HG02884 (cell line): ENCODE measurements around the gene MED12L.

ENCODE experiments used
- ATAC-seq: cut with Tn5 transposase; IDR thresholded peaks from one replicate; pipeline ENCODE4 v1.9.1; 2021; ENCODE audit warnings: mild to moderate bottlenecking, moderate library complexity; ENCODE audit not compliant: unreplicated experiment

Gene MED12L

GRCh38 chr3:151314137-151314536 lies 228.7 kb downstream of the MED12L start:
- no peak for ATAC-seq

DNA sequence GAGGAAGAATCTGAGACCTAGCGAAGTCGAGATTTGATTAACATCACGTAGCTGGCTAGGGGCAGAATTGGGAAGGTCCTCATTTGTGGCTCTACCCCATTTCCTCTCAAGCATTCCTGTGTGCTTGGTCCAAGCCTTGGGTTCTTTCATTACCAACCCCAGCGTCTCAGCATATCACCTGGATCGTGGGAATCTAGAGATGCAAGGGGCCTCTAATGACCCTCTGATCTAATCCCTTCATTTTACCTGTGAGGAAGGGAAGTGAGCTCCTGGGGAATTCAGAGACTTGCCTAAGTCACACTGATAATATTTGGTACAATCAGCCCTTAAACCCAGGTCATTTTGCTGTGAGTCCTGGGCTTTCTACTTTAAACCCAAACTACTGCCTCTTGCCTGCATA lies 229.1 kb downstream of the MED12L start:
- no peak for ATAC-seq

DNA sequence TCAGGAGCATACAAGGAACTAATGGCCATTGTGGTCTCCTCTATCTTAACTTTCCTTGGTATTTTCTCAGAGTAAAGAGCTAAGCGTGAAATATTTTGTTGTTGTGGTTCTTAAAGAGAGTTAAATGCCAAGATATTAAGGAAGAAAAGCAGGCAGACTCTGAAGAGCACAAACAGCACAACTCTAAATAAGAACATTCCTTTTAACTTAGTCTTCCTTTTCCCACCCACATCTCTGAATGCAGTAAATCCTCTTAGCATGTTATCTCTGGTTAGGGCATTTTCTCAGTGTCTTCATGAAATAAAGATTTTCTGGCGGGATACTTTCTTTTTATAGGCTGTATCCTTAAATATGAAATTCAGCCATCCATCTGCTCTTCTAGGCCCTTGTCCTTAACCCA lies 229.7 kb downstream of the MED12L start:
- no peak for ATAC-seq

DNA sequence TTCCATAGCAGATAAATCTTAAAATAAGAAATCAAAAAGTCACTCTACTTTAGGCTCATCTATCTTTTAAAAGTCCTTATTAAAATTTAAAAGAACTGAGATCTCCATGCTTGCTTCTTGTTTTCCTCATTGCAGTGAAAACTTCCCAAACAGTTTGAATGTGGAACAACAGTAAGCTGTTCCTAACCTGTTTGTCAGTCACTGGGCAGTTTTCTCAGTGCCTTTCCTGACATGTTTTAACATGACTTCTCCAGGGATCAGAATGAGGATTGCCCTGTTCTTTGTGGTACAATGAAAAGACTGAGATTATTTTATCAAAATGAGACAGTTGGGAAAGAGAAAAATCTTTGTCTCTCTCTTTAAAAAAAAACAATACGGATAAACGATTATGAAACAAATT lies 230.4 kb downstream of the MED12L start:
- no peak for ATAC-seq

- no peak for ATAC-seq
Observed at GRCh38 chr3:151316267-151316991, 231.0 kb downstream of the MED12L start, which contains the start of gene GPR87. Gene GPR87 (minus strand): TSS chr3:151316820. CDS start chr3:151300100, 16,720 bp downstream.

- ATAC-seq = no peak
Observed at GRCh38 chr3:151318313-151318712, 232.8 kb downstream of the MED12L start.

GRCh38 chr3:151318991-151319390 lies 233.5 kb downstream of the MED12L start:
- ATAC-seq = no peak

- ATAC-seq = no peak
Observed at GRCh38 chr3:151319628-151320027, 234.2 kb downstream of the MED12L start.

DNA sequence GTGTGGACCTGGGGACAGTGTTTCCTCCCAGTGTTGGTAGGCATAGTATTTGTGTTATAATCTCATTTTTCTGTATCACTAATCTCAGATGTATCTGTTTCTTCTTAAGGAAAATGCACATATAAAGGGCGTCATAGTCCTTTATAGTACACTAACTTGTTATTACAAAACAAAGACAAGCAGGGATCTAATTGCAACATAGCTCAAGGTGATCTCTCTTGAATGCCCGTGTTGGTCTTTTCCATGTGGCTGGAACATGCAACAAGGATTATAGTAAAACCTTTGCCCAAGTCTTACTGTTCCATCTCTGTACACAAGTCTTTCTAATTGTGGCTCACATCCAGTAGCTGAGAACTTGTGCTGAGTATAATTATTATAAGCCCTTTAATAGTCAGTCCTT lies 234.7 kb downstream of the MED12L start:
- no peak for ATAC-seq

GRCh38 chr3:151321526-151321925 lies 236.1 kb downstream of the MED12L start:
- no peak for ATAC-seq

- ATAC-seq = no peak
Observed at GRCh38 chr3:151322511-151322910, 237.0 kb downstream of the MED12L start.

- no peak for ATAC-seq
Observed at GRCh38 chr3:151327571-151328198, 242.2 kb downstream of the MED12L start.

- ATAC-seq = no peak
Observed at GRCh38 chr3:151328298-151328995, 243.0 kb downstream of the MED12L start.

- no peak for ATAC-seq
Observed at GRCh38 chr3:151329363-151329762, 243.9 kb downstream of the MED12L start, which contains the start of gene P2RY13. Gene P2RY13 (minus strand): TSS chr3:151329549. CDS start chr3:151329528, 21 bp downstream.

DNA sequence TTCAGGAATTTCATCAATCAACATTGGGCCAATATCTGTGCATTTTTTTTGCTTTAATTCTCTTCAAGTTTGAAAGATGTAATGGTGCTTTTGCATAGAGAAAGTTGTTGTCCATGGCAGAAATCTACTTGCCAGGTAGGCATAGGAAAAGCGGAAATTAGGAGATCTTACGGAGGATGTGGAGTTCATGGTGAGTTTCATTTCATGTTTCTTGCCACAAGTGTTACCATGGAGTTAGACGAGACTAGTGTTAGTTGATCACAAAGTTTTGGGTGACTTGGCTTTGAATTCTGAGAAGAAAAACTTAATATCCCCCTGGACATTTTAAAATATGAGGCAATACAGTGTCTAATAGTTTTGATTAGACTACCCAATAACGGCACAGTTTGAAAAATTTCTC lies 244.9 kb downstream of the MED12L start:
- ATAC-seq = no peak

- ATAC-seq = no peak
Observed at GRCh38 chr3:151330899-151331298, 245.4 kb downstream of the MED12L start.

DNA sequence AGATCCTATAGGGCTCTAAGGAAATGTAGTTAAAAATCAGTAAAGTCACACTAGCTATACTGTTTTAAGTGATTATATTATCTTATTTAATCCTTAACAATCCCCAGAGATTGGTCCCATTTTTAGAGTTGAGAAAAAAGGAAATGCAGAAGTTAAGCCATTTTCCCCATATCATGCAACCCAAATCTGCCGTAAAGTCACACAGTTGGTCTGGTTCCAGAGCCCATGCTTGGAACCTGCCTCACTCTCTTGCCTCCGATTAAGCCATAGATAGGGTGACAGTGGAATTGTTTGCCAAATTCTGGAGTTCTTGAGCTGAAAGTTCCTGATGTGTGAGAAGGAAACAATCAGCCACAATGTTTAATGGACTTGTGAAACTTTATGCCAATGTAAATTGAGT lies 246.2 kb downstream of the MED12L start:
- no peak for ATAC-seq

GRCh38 chr3:151345859-151346258 lies 260.4 kb downstream of the MED12L start:
- no peak for ATAC-seq

DNA sequence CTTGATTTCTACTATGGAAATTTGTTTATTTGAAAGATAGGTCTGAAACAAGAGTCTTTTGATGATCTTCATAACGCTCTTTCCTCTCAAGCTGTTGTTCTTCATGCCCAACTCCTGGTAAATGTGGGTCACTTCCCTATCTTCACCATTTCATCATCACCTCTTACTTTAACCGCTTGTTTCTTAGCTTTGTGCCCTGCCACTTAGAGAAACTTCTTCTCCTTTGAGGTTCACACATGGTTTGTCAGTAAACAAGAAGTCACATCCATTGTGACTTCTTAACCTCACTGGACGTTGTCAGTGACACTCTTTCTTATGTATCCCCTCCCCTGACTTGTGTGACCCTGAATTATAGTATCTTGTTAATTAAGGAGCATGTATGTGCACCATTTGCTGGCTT lies 260.8 kb downstream of the MED12L start:
- no peak for ATAC-seq

- no peak for ATAC-seq
Observed at GRCh38 chr3:151347432-151347831, 262.0 kb downstream of the MED12L start.

- no peak for ATAC-seq
Observed at GRCh38 chr3:151350656-151351055, 265.2 kb downstream of the MED12L start.

GRCh38 chr3:151351219-151351618 lies 265.8 kb downstream of the MED12L start:
- peak; percentile 84 for ATAC-seq
